Hepatocyte (in vitro differentiated cells): ENCODE data around the gene TRPM2. TPM values are rescaled to one million over a fixed set of nuclear protein-coding genes. Genes with fewer than 3 reads are reported as not detected.

ENCODE experiments used
- DNase-seq: peaks from one replicate; pipeline ENCODE4 v3.0.0-alpha.2; 2016; ENCODE audit warnings: low spot score
- H2AFZ ChIP-seq: fragments of 200-600 bp; sonication (generic); 2 replicates; pipeline ENCODE4 v1.6.0; 2016; ENCODE audit warnings: antibody characterized with exemption, mild to moderate bottlenecking
- H3K27ac ChIP-seq: fragments of 200-600 bp; sonication (generic); 2 replicates; pipeline ENCODE4 v1.5.1; 2016; ENCODE audit warnings: mild to moderate bottlenecking
- H3K27me3 ChIP-seq: fragments of 200-600 bp; sonication (generic); 2 replicates; pipeline ENCODE4 v1.6.1; 2016
- H3K36me3 ChIP-seq: fragments of 200-600 bp; sonication (generic); replicated peaks from 2 replicates; pipeline ENCODE4 v1.5.1; 2016; ENCODE audit warnings: low read depth; ENCODE audit not compliant: insufficient read depth
- H3K4me1 ChIP-seq: fragments of 200-600 bp; sonication (generic); 2 replicates; pipeline ENCODE4 v1.5.1; 2016; ENCODE audit warnings: mild to moderate bottlenecking, moderate library complexity; ENCODE audit not compliant: insufficient read depth
- H3K4me2 ChIP-seq: fragments of 200-600 bp; sonication (generic); 2 replicates; pipeline ENCODE4 v1.6.0; 2016
- H3K4me3 ChIP-seq: fragments of 200-600 bp; sonication (generic); 2 replicates; pipeline ENCODE4 v1.5.1; 2016; ENCODE audit warnings: mild to moderate bottlenecking
- H3K79me2 ChIP-seq: fragments of 200-600 bp; sonication (generic); 2 replicates; pipeline ENCODE4 v1.6.0; 2017; ENCODE audit warnings: mild to moderate bottlenecking
- H3K9me2 ChIP-seq: fragments of 200-600 bp; sonication (generic); replicated peaks from 2 replicates; pipeline ENCODE4 v1.6.0; 2017; ENCODE audit warnings: mild to moderate bottlenecking; ENCODE audit not compliant: insufficient read depth
- H3K9me3 ChIP-seq: fragments of 200-600 bp; sonication (generic); 2 replicates; pipeline ENCODE4 v1.5.1; 2016; ENCODE audit warnings: low read depth, mild to moderate bottlenecking
- H4K20me1 ChIP-seq: fragments of 200-600 bp; sonication (generic); 2 replicates; pipeline ENCODE4 v1.6.0; 2016; ENCODE audit warnings: mild to moderate bottlenecking; ENCODE audit not compliant: insufficient read depth, poor library complexity, severe bottlenecking
- CTCF ChIP-seq: fragments of 200-600 bp; sonication (generic); IDR thresholded peaks from 2 replicates; pipeline ENCODE4 v1.5.1; 2016; ENCODE audit warnings: antibody characterized with exemption, mild to moderate bottlenecking; ENCODE audit not compliant: poor library complexity
- EZH2 ChIP-seq: fragments of 200-600 bp; sonication (generic); IDR thresholded peaks from 2 replicates; pipeline ENCODE4 v1.6.1; 2016; ENCODE audit warnings: antibody characterized with exemption, mild to moderate bottlenecking, borderline replicate concordance
- EZH2phosphoT487 ChIP-seq: fragments of 200-600 bp; sonication (generic); IDR thresholded peaks from one replicate; pipeline ENCODE4 v1.6.1; 2018; ENCODE audit warnings: antibody characterized with exemption, mild to moderate bottlenecking, low read depth, moderate library complexity; ENCODE audit not compliant: unreplicated experiment, severe bottlenecking
- WGBS: methylation state at CpG from one replicate; pipeline ENCODE4 v1.1.6; 2016; ENCODE audit warnings: low lambda C conversion rate; ENCODE audit errors: missing lambda C conversion rate; 5-methylcytosine and 5-hydroxymethylcytosine counted together
- polyA plus RNA-seq: library from polyadenylated mRNA; unstranded; fragments of >200 nt; fragmentation: Nextera tagmentation; extraction: Ambion mirVana; gene quantifications from 2 replicates; pipeline ENCODE4 v1.2.1, GENCODE V29; 2016
- total RNA-seq: library from RNA; depleted of rRNA; stranded (reverse); fragments of >200 nt; gene quantifications from 2 replicates; pipeline ENCODE4 v1.2.3, GENCODE V29; 2014

Gene TRPM2
- total and polyA plus RNA-seq, 2 experiments from 2014 or later, result 0.25 to 0.50 TPM

GRCh38 chr21:44374601-44375280 is 21.3 kb downstream of the TRPM2 start:
- Histone ChIP-seq H3K4me2 (no peak overlapping the region), H3K27me3 (no peaks in the 10 kb centered on the region), H2AFZ (no peak overlapping the region), H3K9me3 (no peaks in the 10 kb centered on the region), H3K36me3 (no peaks in the 10 kb centered on the region), H3K79me2 (no peaks in the 10 kb centered on the region), H4K20me1 (no peaks in the 10 kb centered on the region), H3K4me1 (peaks cover 3% of the 10 kb centered on the region), H3K27ac (no peak overlapping the region), H3K4me3 (no peak overlapping the region), H3K9me2 (no peaks in the 10 kb centered on the region)
- 97% methylated on average over 24 of the region's 24 CpGs for WGBS
- no peak for DNase-seq
- TF ChIP-seq CTCF, result no peak
- TF ChIP-seq EZH2, result no peak
- no peak for TF ChIP-seq EZH2phosphoT487

- 96% methylated on average over 10 of the region's 10 CpGs for WGBS
- no peak for DNase-seq
Measured at GRCh38 chr21:44375281-44375651, 21.8 kb downstream of the TRPM2 start.

GRCh38 chr21:44375761-44376241 is 22.4 kb downstream of the TRPM2 start:
- H2AFZ ChIP-seq, result no peak overlapping the region
- no peaks in the 10 kb centered on the region for H3K27me3 ChIP-seq
- no peaks in the 10 kb centered on the region for H3K4me1 ChIP-seq
- H4K20me1 ChIP-seq, result no peaks in the 10 kb centered on the region
- DNase-seq, result no peak
- H3K4me3 ChIP-seq, result no peak overlapping the region
- no peak overlapping the region for H3K4me2 ChIP-seq
- WGBS, result 89% methylated on average over 19 of the region's 19 CpGs
- no peaks in the 10 kb centered on the region for H3K79me2 ChIP-seq
- H3K9me3 ChIP-seq, result no peaks in the 10 kb centered on the region
- no peaks in the 10 kb centered on the region for H3K36me3 ChIP-seq
- no peaks in the 10 kb centered on the region for H3K9me2 ChIP-seq
- TF ChIP-seq EZH2 (no peak), EZH2phosphoT487 (no peak), CTCF (no peak)
- H3K27ac ChIP-seq, result no peak overlapping the region

More at GRCh38 chr21:44375281-44375651, 21.8 kb downstream of the TRPM2 start:
- Histone ChIP-seq H3K4me1 (peaks cover 3% of the 10 kb centered on the region), H3K4me2 (no peak overlapping the region), H3K27me3 (no peaks in the 10 kb centered on the region), H3K79me2 (no peaks in the 10 kb centered on the region), H3K27ac (no peak overlapping the region), H2AFZ (no peak overlapping the region), H3K36me3 (no peaks in the 10 kb centered on the region), H4K20me1 (no peaks in the 10 kb centered on the region), H3K9me3 (no peaks in the 10 kb centered on the region), H3K9me2 (no peaks in the 10 kb centered on the region), H3K4me3 (no peak overlapping the region)
- TF ChIP-seq EZH2phosphoT487, result no peak
- no peak for TF ChIP-seq CTCF
- no peak for TF ChIP-seq EZH2
